Muscle layer of colon (tissue), 2 donors: Measurements from ENCODE around the gene NCOA6.

Source experiments
- H3K27ac ChIP-seq: one replicate; pipeline ENCODE4 v1.7.0; 2013; ENCODE audit warnings: low read depth, mild to moderate bottlenecking, low read length, moderate library complexity
- H3K27me3 ChIP-seq, 2 donors: one replicate each; pipeline ENCODE4 v1.7.0; 2013; ENCODE audit warnings: low read length in 2 of 2, mild to moderate bottlenecking in 2 of 2; ENCODE audit not compliant: insufficient read depth in 2 of 2, control insufficient read depth in 1 of 2
- H3K36me3 ChIP-seq: one replicate; pipeline ENCODE4 v1.7.0; 2013; ENCODE audit warnings: mild to moderate bottlenecking, low read length; ENCODE audit not compliant: insufficient read depth
- H3K4me1 ChIP-seq: one replicate; pipeline ENCODE4 v1.7.0; 2013; ENCODE audit warnings: mild to moderate bottlenecking, low read length; ENCODE audit not compliant: insufficient read depth
- H3K4me3 ChIP-seq, 2 donors: one replicate each; pipeline ENCODE4 v1.7.0; 2013; ENCODE audit warnings: low read length in 2 of 2, low read depth in 1 of 2, mild to moderate bottlenecking in 1 of 2, moderate library complexity in 1 of 2
- H3K9ac ChIP-seq: one replicate; pipeline ENCODE4 v1.7.0; 2013; ENCODE audit warnings: low read length
- H3K9me3 ChIP-seq: one replicate; pipeline ENCODE4 v1.7.0; 2013; ENCODE audit warnings: mild to moderate bottlenecking, low read length
- donor health status: abdominal sarcoma.
- donor health status: Adenocarcinoma of cecum.

The NCOA6 gene

DNA sequence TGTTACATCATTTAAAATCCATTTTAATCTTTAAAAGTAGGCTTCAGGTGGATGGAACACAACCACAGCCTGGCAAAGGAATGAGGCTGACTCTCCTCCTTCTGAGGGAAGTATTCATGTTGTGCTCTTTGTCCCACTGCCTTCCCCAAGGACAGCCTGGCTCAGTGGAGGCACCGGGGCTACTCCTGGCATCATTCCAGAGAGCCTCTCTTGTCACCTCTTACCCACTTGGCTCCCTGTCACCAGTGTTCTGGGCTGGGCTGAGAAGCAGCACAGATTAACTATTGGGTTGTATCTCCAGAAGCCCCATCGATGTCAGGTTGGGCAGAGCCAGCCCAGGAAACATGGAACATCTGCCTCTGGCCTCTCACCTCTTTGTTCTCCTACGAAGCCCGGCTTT is 132.0 kb downstream of the NCOA6 start:
- Histone ChIP-seq H3K36me3 (no peaks in the 10 kb centered on the region), H3K4me3 (no peak overlapping the region), H3K9me3 (no peaks in the 10 kb centered on the region), H3K9ac (no peak overlapping the region), H3K27me3 (no peaks in the 10 kb centered on the region), H3K4me1 (no peaks in the 10 kb centered on the region), H3K27ac (no peak overlapping the region)

DNA sequence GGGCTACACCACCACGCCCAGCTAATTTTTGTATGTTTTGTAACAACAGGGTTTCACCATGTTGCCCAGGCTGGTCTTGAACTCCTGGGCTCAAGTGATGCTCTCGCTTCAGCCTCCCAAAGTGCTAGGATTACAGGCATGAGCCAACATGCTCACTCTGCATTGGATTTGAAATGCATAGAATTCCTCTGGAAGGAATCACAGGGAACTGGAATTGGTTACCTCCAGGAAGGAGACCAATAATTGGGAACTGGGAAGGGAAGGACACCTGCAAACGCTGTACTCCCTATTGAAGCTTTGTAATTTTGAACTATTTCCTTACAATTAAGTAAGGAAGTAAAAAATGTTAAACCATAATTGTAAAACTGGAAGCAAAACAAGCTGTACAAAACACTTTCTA is 133.6 kb downstream of the NCOA6 start:
- Histone ChIP-seq H3K27ac (no peak overlapping the region), H3K9me3 (no peaks in the 10 kb centered on the region), H3K27me3 (no peaks in the 10 kb centered on the region), H3K9ac (no peak overlapping the region), H3K36me3 (no peaks in the 10 kb centered on the region), H3K4me1 (no peaks in the 10 kb centered on the region), H3K4me3 (no peak overlapping the region)

DNA sequence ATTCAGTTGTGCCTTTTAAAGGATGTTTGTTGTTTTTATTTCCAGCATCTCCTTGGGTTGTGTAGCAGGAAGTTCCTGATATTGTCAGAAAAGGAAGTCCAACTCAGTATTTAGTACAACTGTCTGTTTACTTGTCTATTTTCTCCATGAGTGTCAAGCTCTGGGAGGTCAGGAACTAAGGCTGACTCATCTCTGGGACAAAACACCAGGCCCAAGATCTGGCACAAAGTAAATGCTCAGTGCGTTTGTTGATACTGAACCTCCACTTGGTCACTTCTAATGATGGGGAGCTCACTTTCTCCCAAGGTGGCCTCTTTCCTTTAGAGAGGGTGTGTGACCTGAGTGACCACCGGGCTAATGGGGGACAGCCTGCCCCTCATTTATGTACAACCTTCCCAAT is 136.0 kb downstream of the NCOA6 start:
- Histone ChIP-seq H3K36me3 (no peaks in the 10 kb centered on the region), H3K27ac (no peak overlapping the region), H3K27me3 (no peaks in the 10 kb centered on the region), H3K9ac (no peak overlapping the region), H3K9me3 (no peaks in the 10 kb centered on the region), H3K4me1 (no peaks in the 10 kb centered on the region), H3K4me3 (no peak overlapping the region)

DNA sequence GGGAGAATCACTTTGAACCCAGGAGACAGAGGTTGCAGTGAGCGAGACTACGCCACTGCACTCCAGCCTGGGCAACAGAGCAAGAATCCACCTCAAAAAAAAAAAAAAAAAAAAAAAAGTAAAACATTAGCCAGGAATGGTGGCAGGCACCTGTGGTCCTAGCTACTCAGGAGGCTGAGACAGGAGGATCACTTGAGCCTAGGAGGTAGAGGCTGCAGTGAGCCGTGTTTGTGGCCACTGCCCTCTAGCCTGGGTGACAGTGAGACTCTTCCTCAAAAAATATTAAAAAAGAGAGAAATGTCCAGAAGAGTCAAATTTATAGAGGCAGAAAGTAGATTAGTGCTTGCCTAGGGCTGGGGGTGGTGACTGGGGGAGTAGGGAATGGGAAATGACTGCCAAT is 141.8 kb downstream of the NCOA6 start:
- H3K4me1 ChIP-seq: no peaks in the 10 kb centered on the region
- H3K27me3 ChIP-seq: no peaks in the 10 kb centered on the region
- no peaks in the 10 kb centered on the region for H3K9me3 ChIP-seq
- H3K4me3 ChIP-seq: no peak overlapping the region
- no peaks in the 10 kb centered on the region for H3K36me3 ChIP-seq
- H3K27ac ChIP-seq: no peak overlapping the region
- no peak overlapping the region for H3K9ac ChIP-seq

DNA sequence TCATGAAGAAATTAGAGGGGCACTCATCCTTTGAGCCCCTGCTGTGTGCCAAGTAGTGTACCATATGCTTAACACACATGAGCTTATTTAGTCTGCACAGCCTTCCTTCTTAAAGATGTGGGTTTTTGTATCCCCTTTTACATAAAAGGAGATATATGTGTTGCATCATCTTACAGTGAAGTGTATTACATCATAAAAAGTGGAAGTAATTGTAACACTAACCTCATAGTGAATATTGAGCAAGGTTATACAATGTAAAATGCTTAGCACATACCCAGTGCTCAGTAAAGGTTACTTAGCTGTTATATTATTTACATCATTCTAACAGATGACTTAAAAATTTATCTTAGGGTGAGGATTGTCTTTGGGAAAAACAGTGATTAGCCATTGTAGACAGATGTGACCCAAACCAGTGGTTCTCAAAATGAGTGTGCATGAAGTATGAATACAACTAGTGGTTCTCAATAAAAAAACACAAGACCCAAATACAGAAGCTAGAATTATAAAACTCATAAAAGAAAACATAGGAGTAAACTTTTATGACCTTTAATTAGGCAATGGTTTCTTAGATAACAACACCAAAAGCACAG is 144.8 kb downstream of the NCOA6 start:
- Histone ChIP-seq H3K36me3 (no peaks in the 10 kb centered on the region), H3K27me3 (no peaks in the 10 kb centered on the region), H3K4me3 (no peak overlapping the region), H3K9me3 (no peaks in the 10 kb centered on the region), H3K4me1 (peaks cover 9% of the 10 kb centered on the region), H3K27ac (no peak overlapping the region), H3K9ac (no peak overlapping the region)

DNA sequence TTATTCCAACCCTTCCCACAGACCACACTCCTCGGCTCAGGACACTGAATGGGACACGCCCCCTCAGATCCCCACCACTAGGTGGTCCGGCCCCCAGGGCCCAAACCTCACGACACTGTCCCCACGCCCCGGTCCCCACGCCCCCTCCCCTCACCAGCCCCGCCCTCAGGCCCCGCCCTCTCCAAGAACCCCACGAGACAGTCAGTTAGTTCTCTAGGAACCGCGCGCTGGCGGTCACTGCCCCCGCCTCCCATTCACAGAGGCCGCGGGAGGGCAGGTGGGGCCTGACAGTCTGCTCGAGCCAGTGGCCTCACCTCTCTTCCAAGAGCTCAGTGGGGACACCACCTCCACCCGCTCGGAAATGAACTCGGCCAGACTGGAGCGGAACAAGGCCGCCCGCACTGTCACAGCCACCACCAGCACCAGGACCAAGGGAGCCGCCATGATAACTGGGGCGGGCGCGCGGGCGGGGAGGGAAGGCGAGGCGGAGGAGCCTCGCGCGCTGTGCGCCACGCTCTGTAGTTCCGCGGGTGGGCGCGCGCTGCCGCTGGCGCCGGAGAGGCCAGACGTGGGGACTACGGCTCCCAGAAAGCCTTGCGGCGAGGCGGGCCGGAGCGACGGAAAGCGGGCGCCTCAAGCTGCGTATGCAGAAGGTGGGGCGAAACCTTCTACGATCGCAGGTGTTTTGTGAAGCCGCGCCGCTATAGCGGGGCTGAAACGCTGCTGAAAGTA is 148.6 kb downstream of the NCOA6 start, which contains the start of gene PIGU:
PIGU (minus strand) TSS at position 451 of the 732 bp plus-strand sequence; CDS start at position 444, 7 bp downstream.
- H3K27me3 ChIP-seq: no peaks in the 10 kb centered on the region
- H3K9me3 ChIP-seq: no peaks in the 10 kb centered on the region
- H3K9ac ChIP-seq: peak within 1 kb of the TSS; percentile 29
- peak within 1 kb of the TSS; percentile 47 to 84 for H3K4me3 ChIP-seq
- peaks cover 9% of the 10 kb centered on the region for H3K4me1 ChIP-seq
- no peaks in the 10 kb centered on the region for H3K36me3 ChIP-seq
- H3K27ac ChIP-seq: peak within 1 kb of the TSS; percentile 78

DNA sequence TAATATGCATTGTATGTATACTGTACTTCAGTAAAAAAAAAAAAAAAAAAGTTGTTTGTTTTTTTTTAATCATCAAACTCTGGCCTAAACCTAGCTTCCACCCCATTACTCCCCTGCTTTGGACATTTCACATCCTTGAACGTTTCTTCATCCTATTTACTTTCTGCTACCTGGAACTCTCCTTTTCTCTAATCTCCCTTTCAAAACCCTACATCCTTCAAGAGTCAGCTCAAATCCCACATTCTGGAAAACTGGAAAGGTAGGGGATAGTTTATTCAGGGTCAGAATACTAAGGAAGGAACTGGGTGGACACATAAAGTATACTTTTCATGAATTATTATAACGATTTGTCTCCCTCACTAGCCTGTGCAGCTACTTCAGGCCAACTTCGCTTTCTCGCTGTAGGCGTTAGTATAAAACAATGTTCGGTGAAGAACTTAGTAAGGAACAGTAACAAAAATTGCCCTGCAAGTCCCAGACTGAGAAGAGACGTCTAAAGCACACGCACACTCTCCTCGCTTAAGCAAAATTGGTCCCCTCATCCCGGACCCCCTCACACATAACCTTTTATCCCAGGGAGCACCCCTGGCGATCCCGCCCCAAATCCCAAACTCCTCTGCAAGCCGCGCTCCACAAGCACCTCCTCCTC is 149.3 kb downstream of the NCOA6 start:
- peak overlapping the region; percentile 32 for H3K27ac ChIP-seq
- no peaks in the 10 kb centered on the region for H3K27me3 ChIP-seq
- H3K4me3 ChIP-seq: peak overlapping the region; percentile 47 to 84
- H3K9me3 ChIP-seq: no peaks in the 10 kb centered on the region
- H3K36me3 ChIP-seq: no peaks in the 10 kb centered on the region
- peaks cover 9% of the 10 kb centered on the region for H3K4me1 ChIP-seq
- peak overlapping the region; percentile 29 for H3K9ac ChIP-seq

DNA sequence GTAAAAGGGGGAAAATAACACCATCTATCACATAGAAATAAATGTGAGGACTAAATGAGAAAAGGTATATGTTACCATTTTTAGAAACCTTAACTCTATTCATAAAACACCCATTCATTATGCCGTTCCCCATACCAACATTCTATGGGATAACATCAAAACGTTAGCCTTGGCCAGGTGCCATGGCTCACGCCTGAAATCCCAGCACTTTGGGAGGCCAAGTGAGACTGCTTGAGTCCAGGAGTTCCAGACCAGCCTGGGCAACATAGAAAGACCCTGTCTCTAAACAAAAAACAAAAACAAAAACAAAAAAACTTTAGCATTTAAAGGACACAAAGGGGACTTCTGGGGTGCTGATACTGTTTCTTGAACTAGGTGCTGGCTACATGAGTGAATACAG is 149.9 kb downstream of the NCOA6 start:
- Histone ChIP-seq H3K27ac (peak overlapping the region; percentile 32), H3K4me3 (no peak overlapping the region), H3K9me3 (no peaks in the 10 kb centered on the region), H3K4me1 (peaks cover 9% of the 10 kb centered on the region), H3K9ac (no peak overlapping the region), H3K36me3 (no peaks in the 10 kb centered on the region), H3K27me3 (no peaks in the 10 kb centered on the region)

DNA sequence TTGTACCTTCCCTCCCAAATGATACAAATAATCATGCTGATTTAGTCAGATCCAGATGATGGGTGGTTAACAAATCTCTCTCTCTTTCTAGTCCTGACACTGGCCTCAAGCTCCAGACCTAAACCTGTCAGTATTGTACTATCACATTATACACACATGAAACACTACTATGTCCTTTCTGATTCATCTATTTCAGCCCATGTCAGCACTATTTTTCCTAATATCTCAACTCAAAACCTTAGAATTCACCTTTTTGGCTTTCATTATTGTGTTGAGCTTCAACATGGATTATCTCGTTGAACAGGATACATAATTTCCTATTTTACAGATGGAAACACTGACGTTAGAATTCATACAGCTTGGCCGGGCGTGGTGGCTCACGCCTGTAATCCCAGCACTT is 152.0 kb downstream of the NCOA6 start:
- Histone ChIP-seq H3K27ac (no peak overlapping the region), H3K36me3 (no peaks in the 10 kb centered on the region), H3K9me3 (no peaks in the 10 kb centered on the region), H3K4me1 (peaks cover 9% of the 10 kb centered on the region), H3K4me3 (no peak overlapping the region), H3K27me3 (no peaks in the 10 kb centered on the region), H3K9ac (no peak overlapping the region)

- H3K9ac ChIP-seq: no peak overlapping the region
- no peak overlapping the region for H3K4me3 ChIP-seq
- H3K4me1 ChIP-seq: no peaks in the 10 kb centered on the region
- no peaks in the 10 kb centered on the region for H3K27me3 ChIP-seq
- no peaks in the 10 kb centered on the region for H3K9me3 ChIP-seq
- H3K36me3 ChIP-seq: no peaks in the 10 kb centered on the region
- no peak overlapping the region for H3K27ac ChIP-seq
Observed at GRCh38 chr20:34669094-34669493, 156.4 kb downstream of the NCOA6 start.
